ENCODE measurements around the gene GALNT8.
"Not testable (repeated sequence)": the region's sequence is repeated elsewhere in the genome, so short reads cannot be mapped to it uniquely, and the experiment has no call there.

Gene GALNT8

GRCh38 chr12:4738541-4738940, 18.3 kb downstream of the GALNT8 start:
- no peak for TF ChIP-seq CTCF (IDR thresholded peaks at IDR 0.05; ENCODE audit: borderline replicate concordance, control extremely low read depth, extremely low read depth, insufficient read depth, missing control alignments)
- DNase-seq (ENCODE audit: low spot score), result no peak
- in situ Hi-C loops (cut with MboI; ENCODE audit: low sequenced_read_pairs, unreplicated experiment), result no loop called here

GRCh38 chr12:4742416-4742970, 22.3 kb downstream of the GALNT8 start:
- in situ Hi-C loops (cut with MboI; ENCODE audit: low sequenced_read_pairs, unreplicated experiment), result no loop called here
- DNase-seq (ENCODE audit: low spot score), result no peak
- no peak for TF ChIP-seq CTCF (IDR thresholded peaks at IDR 0.05; ENCODE audit: borderline replicate concordance, control extremely low read depth, extremely low read depth, insufficient read depth, missing control alignments)

- TF ChIP-seq CTCF (IDR thresholded peaks at IDR 0.05; ENCODE audit: borderline replicate concordance, control extremely low read depth, extremely low read depth, insufficient read depth, missing control alignments), result no peak
- no peak for DNase-seq (ENCODE audit: low spot score)
- in situ Hi-C loops (cut with MboI; ENCODE audit: low sequenced_read_pairs, unreplicated experiment), result no loop called here
Observed at GRCh38 chr12:4743046-4743445, 22.8 kb downstream of the GALNT8 start.

GRCh38 chr12:4744709-4745108, 24.5 kb downstream of the GALNT8 start:
- no peak for DNase-seq (ENCODE audit: low spot score)
- TF ChIP-seq CTCF (IDR thresholded peaks at IDR 0.05; ENCODE audit: borderline replicate concordance, control extremely low read depth, extremely low read depth, insufficient read depth, missing control alignments), result no peak
- in situ Hi-C loops (cut with MboI; ENCODE audit: low sequenced_read_pairs, unreplicated experiment), result no loop called here

- TF ChIP-seq CTCF (IDR thresholded peaks at IDR 0.05; ENCODE audit: borderline replicate concordance, control extremely low read depth, extremely low read depth, insufficient read depth, missing control alignments), result no peak
- in situ Hi-C loops (cut with MboI; ENCODE audit: low sequenced_read_pairs, unreplicated experiment), result no loop called here
- no peak for DNase-seq (ENCODE audit: low spot score)
Observed at GRCh38 chr12:4745249-4745648, 25.0 kb downstream of the GALNT8 start.

- in situ Hi-C loops (cut with MboI; ENCODE audit: low sequenced_read_pairs, unreplicated experiment), result loop anchor here (25.0 kb wide), 1 partner anchor 864 kb away; no protein-coding TSS in a partner anchor
- DNase-seq (ENCODE audit: low spot score), result not testable (repeated sequence)
Observed at GRCh38 chr12:4751654-4752053, 31.5 kb downstream of the GALNT8 start.

GRCh38 chr12:4762773-4763172, 42.6 kb downstream of the GALNT8 start:
- no peak for DNase-seq (ENCODE audit: low spot score)
- no peak for TF ChIP-seq CTCF (IDR thresholded peaks at IDR 0.05; ENCODE audit: borderline replicate concordance, control extremely low read depth, extremely low read depth, insufficient read depth, missing control alignments)
- in situ Hi-C loops (cut with MboI; ENCODE audit: low sequenced_read_pairs, unreplicated experiment), result loop anchor here (25.0 kb wide), 1 partner anchor 875 kb away; no protein-coding TSS in a partner anchor
